Mesendoderm (in vitro differentiated cells): Measurements from ENCODE around the gene PLXNB3.

ENCODE experiments used
- DNase-seq: peaks from one replicate; pipeline ENCODE4 v3.0.0; 2013
- H2AK5ac ChIP-seq: 2 replicates; pipeline ENCODE4 v1.6.1; 2013; ENCODE audit warnings: low read length, inconsistent platforms
- H2BK120ac ChIP-seq: 2 replicates; pipeline ENCODE4 v1.6.1; 2013; ENCODE audit warnings: low read depth, mild to moderate bottlenecking, low read length, moderate library complexity, mixed read lengths
- H2BK15ac ChIP-seq: replicated peaks from 2 replicates; pipeline ENCODE4 v1.6.1; 2013; ENCODE audit warnings: low read depth, mild to moderate bottlenecking, moderate library complexity
- H2BK5ac ChIP-seq: 2 replicates; pipeline ENCODE4 v1.6.1; 2013; ENCODE audit warnings: low read length, inconsistent platforms
- H3K18ac ChIP-seq: 2 replicates; pipeline ENCODE4 v1.6.1; 2013; ENCODE audit warnings: mild to moderate bottlenecking, low read length, mixed read lengths
- H3K23ac ChIP-seq: one replicate; pipeline ENCODE4 v1.6.1; 2013; ENCODE audit warnings: low read length
- H3K27ac ChIP-seq: 2 replicates; pipeline ENCODE4 v1.5.1; 2013; ENCODE audit warnings: low read depth, mild to moderate bottlenecking, inconsistent platforms, low read length, moderate library complexity
- H3K27me3 ChIP-seq: 2 replicates; pipeline ENCODE4 v1.6.1; 2013; ENCODE audit warnings: low read length, control low read depth, mild to moderate bottlenecking, inconsistent platforms; ENCODE audit not compliant: insufficient read depth, poor library complexity
- H3K36me3 ChIP-seq: 2 replicates; pipeline ENCODE4 v1.6.1; 2013; ENCODE audit warnings: low read length, inconsistent platforms; ENCODE audit not compliant: control insufficient read depth, insufficient read depth
- H3K4ac ChIP-seq: one replicate; pipeline ENCODE4 v1.6.1; 2013; ENCODE audit warnings: low read depth, mild to moderate bottlenecking, low read length, moderate library complexity
- H3K4me1 ChIP-seq: 2 replicates; pipeline ENCODE4 v1.6.1; 2013; ENCODE audit warnings: low read depth, low read length, inconsistent platforms; ENCODE audit not compliant: control insufficient read depth
- H3K4me2 ChIP-seq: 2 replicates; pipeline ENCODE4 v1.6.1; 2013; ENCODE audit warnings: low read length
- H3K4me3 ChIP-seq: 2 replicates; pipeline ENCODE4 v1.5.1; 2013; ENCODE audit warnings: mild to moderate bottlenecking, low read length
- H3K56ac ChIP-seq: one replicate; pipeline ENCODE4 v1.6.1; 2013; ENCODE audit warnings: low read length
- H3K79me1 ChIP-seq: 2 replicates; pipeline ENCODE4 v1.6.1; 2013; ENCODE audit warnings: low read length, inconsistent platforms
- H3K79me2 ChIP-seq: 2 replicates; pipeline ENCODE4 v1.6.1; 2013; ENCODE audit warnings: mild to moderate bottlenecking, low read length; ENCODE audit not compliant: control insufficient read depth, insufficient read depth
- H3K9ac ChIP-seq: 2 replicates; pipeline ENCODE4 v1.6.1; 2013; ENCODE audit warnings: low read length, inconsistent platforms
- H4K5ac ChIP-seq: one replicate; pipeline ENCODE4 v1.6.1; 2013; ENCODE audit warnings: low read length
- H4K8ac ChIP-seq: one replicate; pipeline ENCODE4 v1.6.1; 2013; ENCODE audit warnings: low read depth, mild to moderate bottlenecking, control low read depth, low read length, moderate library complexity
- WGBS: extraction: QIAGEN DNeasy Blood & Tissue Kit; methylation state at CpG from one replicate; pipeline ENCODE4 v1.1.7; 2013; ENCODE audit warnings: low lambda C conversion rate, missing lambda C conversion rate; ENCODE audit not compliant: insufficient coverage; ENCODE audit errors: extremely low coverage; 5-methylcytosine and 5-hydroxymethylcytosine counted together

PLXNB3 gene

DNA sequence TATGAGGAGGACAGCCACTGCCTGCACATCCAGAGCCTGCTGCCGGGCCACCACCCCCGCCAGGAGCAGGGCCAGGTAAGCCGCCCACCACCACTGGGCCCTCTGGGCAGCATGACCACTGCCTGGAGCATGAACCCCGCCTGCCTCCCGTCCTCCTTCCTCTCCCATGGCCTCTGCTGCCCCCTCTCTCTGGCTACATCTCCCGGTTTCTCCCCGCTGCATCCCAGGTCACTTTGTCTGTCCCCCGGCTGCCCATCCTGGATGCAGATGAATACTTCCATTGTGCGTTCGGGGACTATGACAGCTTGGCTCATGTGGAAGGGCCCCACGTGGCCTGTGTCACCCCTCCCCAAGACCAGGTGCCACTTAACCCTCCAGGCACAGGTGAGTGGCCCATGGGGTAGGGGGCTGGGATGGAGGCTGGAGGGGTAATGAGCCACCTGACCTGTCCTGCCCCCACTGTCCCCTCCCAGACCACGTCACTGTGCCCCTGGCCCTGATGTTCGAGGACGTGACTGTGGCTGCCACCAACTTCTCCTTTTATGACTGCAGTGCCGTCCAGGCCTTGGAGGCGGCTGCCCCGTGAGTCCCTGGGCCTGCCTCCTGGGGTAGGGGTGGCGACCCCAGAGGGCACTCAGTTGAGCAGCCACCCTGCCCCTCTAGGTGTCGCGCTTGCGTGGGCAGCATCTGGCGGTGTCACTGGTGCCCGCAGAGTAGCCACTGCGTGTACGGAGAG, 6.0 kb downstream of the PLXNB3 start:
- Histone ChIP-seq H2BK120ac (no peak overlapping the region), H3K4me3 (no peak overlapping the region), H3K36me3 (no peaks in the 10 kb centered on the region), H3K79me1 (no peaks in the 10 kb centered on the region), H3K18ac (no peak overlapping the region), H3K56ac (no peak overlapping the region), H2AK5ac (no peak overlapping the region), H3K4me2 (no peak overlapping the region), H4K5ac (no peak overlapping the region), H4K8ac (no peak overlapping the region), H3K4ac (no peak overlapping the region), H2BK15ac (no peak overlapping the region), H3K4me1 (no peaks in the 10 kb centered on the region), H3K79me2 (no peaks in the 10 kb centered on the region), H3K23ac (no peak overlapping the region), H2BK5ac (no peak overlapping the region), H3K9ac (no peak overlapping the region), H3K27ac (no peak overlapping the region), H3K27me3 (no peaks in the 10 kb centered on the region)
- no peak for DNase-seq
- WGBS, result no CpG with 5 or more reads among the region's 25 CpGs

DNA sequence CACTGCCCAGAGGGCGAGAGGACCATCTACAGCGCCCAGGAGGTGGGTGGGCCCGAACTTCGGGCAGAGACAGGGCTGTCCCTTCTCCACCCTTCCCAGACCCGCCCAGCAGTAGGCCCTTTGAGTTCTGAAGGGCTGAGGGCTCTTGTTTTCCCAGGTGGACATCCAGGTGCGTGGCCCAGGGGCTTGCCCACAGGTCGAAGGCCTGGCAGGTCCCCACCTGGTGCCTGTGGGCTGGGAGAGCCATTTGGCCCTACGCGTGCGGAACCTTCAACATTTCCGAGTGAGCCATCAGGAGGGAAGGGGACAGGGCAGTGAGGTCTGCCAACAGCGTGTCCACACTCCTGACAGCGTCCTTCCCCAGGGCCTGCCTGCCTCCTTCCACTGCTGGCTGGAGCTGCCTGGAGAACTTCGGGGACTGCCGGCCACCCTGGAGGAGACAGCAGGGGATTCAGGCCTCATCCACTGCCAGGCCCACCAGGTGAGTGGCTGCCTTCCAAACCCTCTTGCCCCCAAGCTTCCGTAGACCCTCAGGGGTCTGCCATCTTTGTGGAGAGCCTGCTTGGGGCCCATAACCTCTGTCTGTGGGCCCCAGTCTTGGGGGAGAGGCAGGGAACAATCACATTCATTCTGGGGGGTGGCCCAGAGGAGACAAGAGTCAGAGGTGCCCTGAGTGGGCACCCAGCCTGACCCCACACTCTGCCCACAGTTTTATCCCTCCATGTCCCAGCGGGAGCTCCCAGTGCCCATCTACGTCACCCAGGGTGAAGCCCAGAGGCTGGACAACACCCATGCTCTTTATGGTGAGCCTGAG, 6.8 kb downstream of the PLXNB3 start:
- Histone ChIP-seq H2BK15ac (no peak overlapping the region), H3K4me3 (no peak overlapping the region), H3K9ac (no peak overlapping the region), H3K56ac (no peak overlapping the region), H2BK5ac (no peak overlapping the region), H2AK5ac (no peak overlapping the region), H3K27ac (no peak overlapping the region), H3K79me2 (no peaks in the 10 kb centered on the region), H3K79me1 (no peaks in the 10 kb centered on the region), H3K23ac (no peak overlapping the region), H2BK120ac (no peak overlapping the region), H3K4me2 (no peak overlapping the region), H4K5ac (no peak overlapping the region), H3K27me3 (no peaks in the 10 kb centered on the region), H3K4ac (no peak overlapping the region), H3K4me1 (no peaks in the 10 kb centered on the region), H4K8ac (no peak overlapping the region), H3K18ac (no peak overlapping the region), H3K36me3 (no peaks in the 10 kb centered on the region)
- no CpG with 5 or more reads among the region's 18 CpGs for WGBS
- DNase-seq, result no peak

DNA sequence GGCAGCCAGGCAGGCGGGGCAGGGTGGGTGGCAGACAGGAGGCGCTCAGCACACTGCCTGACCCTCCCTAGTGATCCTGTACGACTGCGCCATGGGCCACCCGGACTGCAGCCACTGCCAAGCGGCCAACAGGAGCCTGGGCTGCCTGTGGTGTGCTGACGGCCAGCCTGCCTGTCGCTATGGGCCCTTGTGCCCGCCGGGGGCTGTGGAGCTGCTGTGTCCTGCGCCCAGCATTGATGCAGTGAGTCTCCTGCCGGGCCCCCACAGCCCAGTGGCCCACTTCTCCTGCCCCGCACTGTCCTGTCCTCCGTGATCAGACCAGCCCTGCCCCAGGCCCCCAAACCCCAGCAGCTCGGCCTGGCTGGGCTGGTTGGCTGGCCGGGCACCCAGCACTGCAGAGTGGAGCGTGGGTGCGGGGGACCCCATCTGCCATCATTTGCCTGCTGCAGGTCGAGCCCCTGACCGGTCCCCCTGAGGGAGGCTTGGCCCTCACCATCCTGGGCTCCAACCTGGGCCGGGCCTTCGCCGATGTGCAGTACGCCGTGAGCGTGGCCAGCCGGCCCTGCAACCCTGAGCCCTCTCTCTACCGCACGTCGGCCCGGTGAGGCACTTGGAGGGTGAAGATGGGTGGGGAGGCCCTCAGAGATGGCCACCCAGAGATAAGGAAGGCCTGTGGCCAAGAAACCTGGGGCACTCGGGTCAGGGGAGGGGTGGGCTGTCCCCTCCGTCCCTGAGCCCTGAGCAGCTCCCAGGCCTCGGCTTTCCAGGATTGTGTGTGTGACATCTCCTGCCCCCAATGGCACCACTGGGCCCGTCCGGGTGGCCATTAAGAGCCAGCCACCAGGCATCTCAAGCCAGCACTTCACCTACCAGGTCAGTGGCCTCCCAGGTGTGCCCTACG, 7.6 kb downstream of the PLXNB3 start:
- no peak overlapping the region for H4K8ac ChIP-seq
- H2BK5ac ChIP-seq, result no peak overlapping the region
- H2BK120ac ChIP-seq, result no peak overlapping the region
- WGBS, result no CpG with 5 or more reads among the region's 37 CpGs
- H4K5ac ChIP-seq, result no peak overlapping the region
- no peaks in the 10 kb centered on the region for H3K27me3 ChIP-seq
- H3K4ac ChIP-seq, result no peak overlapping the region
- H3K27ac ChIP-seq, result no peak overlapping the region
- no peak overlapping the region for H3K9ac ChIP-seq
- H3K36me3 ChIP-seq, result no peaks in the 10 kb centered on the region
- H3K18ac ChIP-seq, result no peak overlapping the region
- H3K23ac ChIP-seq, result no peak overlapping the region
- no peak overlapping the region for H3K56ac ChIP-seq
- no peak for DNase-seq
- H3K79me1 ChIP-seq, result no peaks in the 10 kb centered on the region
- no peak overlapping the region for H3K4me2 ChIP-seq
- H2BK15ac ChIP-seq, result no peak overlapping the region
- no peak overlapping the region for H3K4me3 ChIP-seq
- H3K79me2 ChIP-seq, result no peaks in the 10 kb centered on the region
- no peak overlapping the region for H2AK5ac ChIP-seq
- no peaks in the 10 kb centered on the region for H3K4me1 ChIP-seq

DNA sequence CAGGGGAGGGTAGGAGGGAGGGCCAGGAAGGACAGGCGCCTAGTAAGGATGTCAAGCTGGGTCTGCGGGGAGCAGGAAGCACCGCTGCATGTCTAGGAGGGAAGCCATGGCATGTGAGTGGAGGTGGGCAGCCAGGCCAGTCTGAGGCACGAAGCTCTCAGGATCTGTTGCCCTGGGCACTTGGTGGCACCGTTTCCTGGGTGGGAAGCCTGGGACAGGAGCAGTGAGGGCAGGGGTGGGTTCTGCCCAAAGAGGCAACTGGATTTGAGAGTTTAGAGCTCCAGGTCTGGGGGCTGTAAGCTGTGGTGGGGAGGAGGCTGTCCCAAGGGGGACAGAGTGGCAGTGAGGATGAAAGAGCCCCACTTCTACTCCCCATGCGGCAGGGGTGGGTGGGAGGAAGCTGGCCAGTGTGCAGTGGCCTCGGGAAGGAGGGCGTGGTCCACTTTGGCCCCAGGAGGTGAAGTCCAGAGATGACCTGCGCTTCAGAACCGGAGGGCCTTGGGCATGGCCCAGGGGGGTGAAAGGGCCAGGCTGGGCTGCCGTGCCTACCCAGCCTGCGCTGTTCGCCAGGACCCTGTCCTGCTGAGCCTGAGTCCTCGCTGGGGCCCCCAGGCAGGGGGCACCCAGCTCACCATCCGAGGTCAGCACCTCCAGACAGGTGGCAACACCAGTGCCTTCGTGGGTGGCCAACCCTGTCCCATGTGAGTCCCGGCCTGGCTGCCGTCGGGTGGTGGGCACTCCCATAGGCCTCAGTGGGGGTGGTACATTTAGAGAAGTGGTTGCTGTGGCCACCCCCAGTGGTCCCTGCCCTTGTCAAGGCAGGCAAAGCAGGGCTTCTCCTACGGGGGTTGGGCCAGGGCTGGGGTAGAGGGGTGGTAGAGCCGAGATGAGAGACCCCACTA, 8.5 kb downstream of the PLXNB3 start:
- Histone ChIP-seq H2BK120ac (no peak overlapping the region), H4K8ac (no peak overlapping the region), H3K4me2 (no peak overlapping the region), H3K27me3 (no peaks in the 10 kb centered on the region), H3K4me1 (no peaks in the 10 kb centered on the region), H3K56ac (no peak overlapping the region), H3K79me1 (no peaks in the 10 kb centered on the region), H3K4ac (no peak overlapping the region), H2BK15ac (no peak overlapping the region), H3K79me2 (no peaks in the 10 kb centered on the region), H3K9ac (no peak overlapping the region), H3K36me3 (no peaks in the 10 kb centered on the region), H4K5ac (no peak overlapping the region), H2AK5ac (no peak overlapping the region), H3K23ac (no peak overlapping the region), H3K27ac (no peak overlapping the region), H3K4me3 (no peak overlapping the region), H2BK5ac (no peak overlapping the region), H3K18ac (no peak overlapping the region)
- DNase-seq, result no peak
- no CpG with 5 or more reads among the region's 21 CpGs for WGBS

DNA sequence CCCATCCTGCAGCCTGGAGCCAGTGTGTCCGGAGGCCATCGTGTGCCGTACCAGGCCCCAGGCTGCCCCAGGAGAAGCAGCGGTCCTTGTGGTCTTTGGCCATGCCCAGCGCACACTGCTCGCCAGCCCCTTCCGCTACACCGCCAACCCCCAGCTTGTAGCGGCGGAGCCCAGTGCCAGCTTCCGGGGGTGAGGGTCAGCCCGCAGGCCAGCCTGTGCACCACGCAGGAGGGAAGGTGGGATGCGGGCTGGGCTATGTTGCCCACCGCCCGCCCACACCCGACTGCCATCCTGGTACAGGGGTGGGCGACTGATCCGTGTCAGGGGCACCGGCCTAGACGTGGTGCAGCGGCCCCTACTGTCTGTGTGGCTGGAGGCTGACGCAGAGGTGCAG, 9.2 kb downstream of the PLXNB3 start:
- H3K4me1 ChIP-seq, result no peaks in the 10 kb centered on the region
- H3K79me2 ChIP-seq, result no peaks in the 10 kb centered on the region
- H3K79me1 ChIP-seq, result no peaks in the 10 kb centered on the region
- no peak overlapping the region for H2BK120ac ChIP-seq
- H3K18ac ChIP-seq, result no peak overlapping the region
- no peak overlapping the region for H4K8ac ChIP-seq
- no peaks in the 10 kb centered on the region for H3K36me3 ChIP-seq
- H2AK5ac ChIP-seq, result no peak overlapping the region
- H3K4ac ChIP-seq, result no peak overlapping the region
- no peak for DNase-seq
- H3K9ac ChIP-seq, result no peak overlapping the region
- no peak overlapping the region for H3K4me2 ChIP-seq
- no peak overlapping the region for H3K27ac ChIP-seq
- H3K4me3 ChIP-seq, result no peak overlapping the region
- no peak overlapping the region for H3K23ac ChIP-seq
- no peak overlapping the region for H3K56ac ChIP-seq
- H2BK5ac ChIP-seq, result no peak overlapping the region
- WGBS, result no CpG with 5 or more reads among the region's 23 CpGs
- H4K5ac ChIP-seq, result no peak overlapping the region
- H2BK15ac ChIP-seq, result no peak overlapping the region
- H3K27me3 ChIP-seq, result no peaks in the 10 kb centered on the region
